HG03378 (cell line): ENCODE data around the gene BAIAP3.
"Not testable (repeated sequence)": the region's sequence is repeated elsewhere in the genome, so short reads cannot be mapped to it uniquely, and the experiment has no call there.

ENCODE experiments used
- ATAC-seq: cut with Tn5 transposase; IDR thresholded peaks from one replicate; pipeline ENCODE4 v1.9.1; 2021; ENCODE audit warnings: mild to moderate bottlenecking, moderate library complexity; ENCODE audit not compliant: unreplicated experiment

BAIAP3 gene

GRCh38 chr16:1333149-1333812 lies at the start of gene BAIAP3:
BAIAP3 (plus strand) TSS chr16:1333645; CDS start chr16:1338550, 4,905 bp downstream.
- ATAC-seq, result no peak

- no peak for ATAC-seq
Measured at GRCh38 chr16:1283996-1284616, 49.3 kb upstream of the BAIAP3 start.

- no peak for ATAC-seq
Measured at GRCh38 chr16:1285669-1286512, 47.6 kb upstream of the BAIAP3 start.

GRCh38 chr16:1286513-1287094 lies 46.8 kb upstream of the BAIAP3 start:
- ATAC-seq, result no peak

GRCh38 chr16:1287982-1288670 lies 45.3 kb upstream of the BAIAP3 start:
- ATAC-seq, result no peak

- ATAC-seq, result no peak
Measured at GRCh38 chr16:1288813-1289476, 44.5 kb upstream of the BAIAP3 start.

- ATAC-seq, result no peak
Measured at GRCh38 chr16:1289477-1289866, 44.0 kb upstream of the BAIAP3 start.

GRCh38 chr16:1290063-1290501 lies 43.4 kb upstream of the BAIAP3 start:
- no peak for ATAC-seq

GRCh38 chr16:1290860-1291575 lies 42.4 kb upstream of the BAIAP3 start:
- no peak for ATAC-seq

GRCh38 chr16:1291576-1291974 lies 41.9 kb upstream of the BAIAP3 start:
- no peak for ATAC-seq

- ATAC-seq, result not testable (repeated sequence)
Measured at GRCh38 chr16:1292208-1292607, 41.2 kb upstream of the BAIAP3 start.

GRCh38 chr16:1292808-1293207 lies 40.6 kb upstream of the BAIAP3 start:
- not testable (repeated sequence) for ATAC-seq

- no peak for ATAC-seq
Measured at GRCh38 chr16:1293921-1294656, 39.4 kb upstream of the BAIAP3 start.

GRCh38 chr16:1295465-1295864 lies 38.0 kb upstream of the BAIAP3 start:
- ATAC-seq, result no peak

- not testable (repeated sequence) for ATAC-seq
Measured at GRCh38 chr16:1296688-1297017, 36.8 kb upstream of the BAIAP3 start.

- no peak for ATAC-seq
Measured at GRCh38 chr16:1297018-1297696, 36.3 kb upstream of the BAIAP3 start.

GRCh38 chr16:1298406-1298805 lies 35.0 kb upstream of the BAIAP3 start:
- no peak for ATAC-seq
